Calu3 (cell line): ENCODE data around the gene CST8. TPM values are rescaled to one million over a fixed set of nuclear protein-coding genes. Genes with fewer than 3 reads are reported as not detected.

Experiments
- BruUV-seq: library from RNA; stranded (reverse); fragments of 400-500 nt; replicated peaks from 2 replicates; lab custom pipeline; 2021; lab: Mats Ljungman, UMichigan
- CTCF ChIA-PET: fragments of 300-600 bp; sonication (Branson Sonifier 250); formaldehyde crosslinking; loops from one replicate; lab custom pipeline; 2022; ENCODE audit warnings: antibody characterized with exemption; lab: Charles Lee
- DNase-seq: peaks from one replicate; pipeline ENCODE4 v3.0.0; 2022
- H3K27ac Mint-ChIP-seq: one replicate; pipeline ENCODE4 v1.8.0; 2022; ENCODE audit warnings: mixed read lengths; ENCODE audit not compliant: unreplicated experiment
- H3K27me3 Mint-ChIP-seq: one replicate; pipeline ENCODE4 v1.8.0; 2022; ENCODE audit warnings: mixed read lengths; ENCODE audit not compliant: unreplicated experiment
- H3K36me3 Mint-ChIP-seq: one replicate; pipeline ENCODE4 v1.8.0; 2022; ENCODE audit warnings: mild to moderate bottlenecking, moderate library complexity, mixed read lengths; ENCODE audit not compliant: insufficient read depth, unreplicated experiment
- H3K4me1 Mint-ChIP-seq: one replicate; pipeline ENCODE4 v1.8.0; 2022; ENCODE audit warnings: mild to moderate bottlenecking, low read depth, mixed read lengths; ENCODE audit not compliant: unreplicated experiment
- H3K4me3 Mint-ChIP-seq: one replicate; pipeline ENCODE4 v1.8.0; 2022; ENCODE audit warnings: mild to moderate bottlenecking, low read depth, moderate library complexity, mixed read lengths; ENCODE audit not compliant: unreplicated experiment
- H3K9me3 Mint-ChIP-seq: one replicate; pipeline ENCODE4 v1.8.0; 2022; ENCODE audit warnings: low read depth, mixed read lengths; ENCODE audit not compliant: unreplicated experiment
- CTCF ChIP-seq: fragments of 200-600 bp; IDR thresholded peaks from one replicate; pipeline ENCODE4 v1.8.0; 2022; ENCODE audit warnings: antibody characterized with exemption; ENCODE audit not compliant: unreplicated experiment
- intact Hi-C: fragments of 100-400 bp; cut with micrococcal nuclease; formaldehyde crosslinking; loops from one replicate; pipeline ENCODE4 v1.10.0; 2022; ENCODE audit not compliant: unreplicated experiment
- total RNA-seq: library from RNA; stranded (reverse); gene quantifications from 2 replicates; pipeline ENCODE4 v1.2.3, GENCODE V29; 2022

CST8 gene
- total RNA-seq, 1 experiment from 2014 or later: not detected

GRCh38 chr20:23528867-23529431 is 38.0 kb downstream of the CST8 start:
- no peak overlapping the region for H3K4me3 Mint-ChIP-seq
- H3K9me3 Mint-ChIP-seq: peaks cover 7% of the 10 kb centered on the region
- H3K27ac Mint-ChIP-seq: peak overlapping the region; percentile 69
- no TSS peak for BruUV-seq
- TF ChIP-seq CTCF: no peak
- intact Hi-C loops: no loop called here
- H3K36me3 Mint-ChIP-seq: no peaks in the 10 kb centered on the region
- no peaks in the 10 kb centered on the region for H3K27me3 Mint-ChIP-seq
- DNase-seq: no peak
- CTCF ChIA-PET: no interaction called here
- H3K4me1 Mint-ChIP-seq: no peaks in the 10 kb centered on the region

- CTCF ChIA-PET: no interaction called here
- no TSS peak for BruUV-seq
- intact Hi-C loops: no loop called here
- Mint-ChIP-seq H3K4me3 (no peak overlapping the region), H3K27me3 (no peaks in the 10 kb centered on the region), H3K36me3 (no peaks in the 10 kb centered on the region), H3K27ac (no peak overlapping the region), H3K9me3 (peaks cover 7% of the 10 kb centered on the region), H3K4me1 (no peaks in the 10 kb centered on the region)
- no peak for DNase-seq
- TF ChIP-seq CTCF: no peak
Measured at GRCh38 chr20:23530937-23531567, 40.1 kb downstream of the CST8 start.

GRCh38 chr20:23532533-23532932 is 41.6 kb downstream of the CST8 start:
- Mint-ChIP-seq H3K4me1 (no peaks in the 10 kb centered on the region), H3K27me3 (no peaks in the 10 kb centered on the region), H3K4me3 (no peak overlapping the region), H3K36me3 (no peaks in the 10 kb centered on the region), H3K27ac (no peak overlapping the region), H3K9me3 (peaks cover 5% of the 10 kb centered on the region)
- no TSS peak for BruUV-seq
- no peak for TF ChIP-seq CTCF
- intact Hi-C loops: no loop called here
- CTCF ChIA-PET: no interaction called here
- DNase-seq: no peak

- CTCF ChIA-PET: no interaction called here
- Mint-ChIP-seq H3K4me3 (no peak overlapping the region), H3K36me3 (no peaks in the 10 kb centered on the region), H3K9me3 (peaks cover 5% of the 10 kb centered on the region), H3K27ac (no peak overlapping the region), H3K4me1 (no peaks in the 10 kb centered on the region), H3K27me3 (no peaks in the 10 kb centered on the region)
- TF ChIP-seq CTCF: no peak
- BruUV-seq: no TSS peak
- intact Hi-C loops: no loop called here
- no peak for DNase-seq
Measured at GRCh38 chr20:23533161-23533560, 42.2 kb downstream of the CST8 start.
